ENCODE results near the gene FAM222A. TPM values are rescaled to one million over a fixed set of nuclear protein-coding genes. Genes with fewer than 3 reads are reported as not detected.

The FAM222A gene
- total and polyA plus RNA-seq, 2 of the 8 experiments (the other 6 are each of a cell fraction or from before 2014, with no cell fraction given): 0.94 to 1.1 TPM

- Histone ChIP-seq H3K79me2 (ENCODE audit: control insufficient read depth in 1 of 2, insufficient read depth in 2 of 2, low read length in 2 of 2) (no peaks in the 10 kb centered on the region), H4K5ac (ENCODE audit: insufficient read length, low read depth, low read length) (no peak overlapping the region), H2AFZ (ENCODE audit: low read length) (no peak overlapping the region), H2BK15ac (ENCODE audit: low read length) (no peak overlapping the region), H4K91ac (replicated peaks; ENCODE audit: insufficient read length, low read length) (no peak overlapping the region), H3K9me3 (ENCODE audit: insufficient read depth in 2 of 2, low read depth in 1 of 2, low read length in 1 of 2) (no peaks in the 10 kb centered on the region), H2BK5ac (ENCODE audit: low read depth, low read length) (no peak overlapping the region), H3K23me2 (ENCODE audit: low read depth, low read length) (no peaks in the 10 kb centered on the region), H3K4me2 (ENCODE audit: insufficient read depth in 1 of 2, low read depth in 2 of 2, low read length in 2 of 2) (no peak overlapping the region), H4K20me1 (replicated peaks in 1 of 2; ENCODE audit: control insufficient read depth in 1 of 2, insufficient read depth in 2 of 2, low read length in 2 of 2) (no peaks in the 10 kb centered on the region), H3K36me3 (ENCODE audit: control insufficient read depth in 2 of 4, insufficient read depth in 4 of 4, low read length in 3 of 4) (no peaks in the 10 kb centered on the region), H3K4me3 (ENCODE audit: extremely low read depth in 1 of 4, insufficient read depth in 2 of 4, low read depth in 3 of 4, low read length in 4 of 4) (no peak overlapping the region), H3K27ac (ENCODE audit: low read depth, low read length) (no peak overlapping the region), H3K4ac (replicated peaks; ENCODE audit: insufficient read length, low read depth, low read length) (no peak overlapping the region), H3K23ac (ENCODE audit: insufficient read length) (no peak overlapping the region), H3K4me1 (replicated peaks in 1 of 4; ENCODE audit: control insufficient read depth in 3 of 4, insufficient read depth in 4 of 4, low read length in 3 of 4) (no peaks in the 10 kb centered on the region; a peak in 1 of 7 replicates), H3K18ac (ENCODE audit: extremely low read depth, low read length) (no peak overlapping the region), H4K8ac (ENCODE audit: extremely low read depth, insufficient read depth, low read length) (no peak overlapping the region), H2BK120ac (replicated peaks; ENCODE audit: low read depth, low read length) (no peak overlapping the region), H3K9ac (replicated peaks in 1 of 4; ENCODE audit: extremely low read depth in 1 of 4, low read depth in 3 of 4, low read length in 3 of 4) (no peak overlapping the region), H2BK12ac (ENCODE audit: low read depth, low read length) (no peak overlapping the region), H3K56ac (replicated peaks; ENCODE audit: insufficient read length, low read depth, low read length) (no peak overlapping the region), H3K14ac (ENCODE audit: insufficient read length) (no peak overlapping the region), H2BK20ac (ENCODE audit: low read length) (no peak overlapping the region), H3K79me1 (ENCODE audit: low read depth, low read length) (no peaks in the 10 kb centered on the region), H3K27me3 (replicated peaks in 1 of 4; ENCODE audit: control insufficient read depth in 3 of 4, extremely low read depth in 1 of 4, insufficient read depth in 3 of 4, low read length in 3 of 4) (no peaks in the 10 kb centered on the region), H2AK5ac (ENCODE audit: low read depth, low read length) (no peak overlapping the region)
- ChIA-PET CTCF (ENCODE audit: partially characterized antibody) (interaction anchor here (0.7 to 8.1 kb wide), 9 partner anchors 8 to 114 kb away, joined by 3 to 62 read pairs (median 4); no protein-coding TSS in a partner anchor), POLR2A (ENCODE audit: partially characterized antibody) (no interaction called here)
- no peak for FAIRE-seq
- WGBS, 2 experiments (ENCODE audit: extremely low coverage in 1 of 2, insufficient coverage in 1 of 2, insufficient read length in 1 of 2, insufficient replicate concordance in 2 of 2, low coverage in 1 of 2, low lambda C conversion rate in 2 of 2, missing lambda C conversion rate in 1 of 2): 85% methylated on average over 1 of the region's 2 CpGs; no CpG with 5 or more reads in 1 of the 2 experiments
- no peak for TF ChIP-seq EP300 (IDR thresholded peaks at IDR 0.05; ENCODE audit: borderline replicate concordance in 1 of 2, low read depth in 2 of 2, low read length in 2 of 2)
- no peak for TF ChIP-seq RXRA (IDR thresholded peaks at IDR 0.05; ENCODE audit: insufficient read depth, low read depth, low read length)
- no peak for TF ChIP-seq TCF12 (IDR thresholded peaks at IDR 0.05; ENCODE audit: low read depth, low read length)
- TF ChIP-seq SP2 (IDR thresholded peaks at IDR 0.05; ENCODE audit: low read length): no peak
- no peak for DNase-seq (ENCODE audit: low read depth in 1 of 2, low spot score in 2 of 2)
These were observed 82.4 kb downstream of the FAM222A start for GRCh38 chr12:109796057-109796456.
